ENCODE measurements around the gene SORT1. TPM values are rescaled to one million over a fixed set of nuclear protein-coding genes. Genes with fewer than 3 reads are reported as not detected.

Gene SORT1
- total and polyA plus RNA-seq, 2 of the 4 experiments (the other 2 are of a cell fraction), result 15.8 to 16.7 TPM

DNA sequence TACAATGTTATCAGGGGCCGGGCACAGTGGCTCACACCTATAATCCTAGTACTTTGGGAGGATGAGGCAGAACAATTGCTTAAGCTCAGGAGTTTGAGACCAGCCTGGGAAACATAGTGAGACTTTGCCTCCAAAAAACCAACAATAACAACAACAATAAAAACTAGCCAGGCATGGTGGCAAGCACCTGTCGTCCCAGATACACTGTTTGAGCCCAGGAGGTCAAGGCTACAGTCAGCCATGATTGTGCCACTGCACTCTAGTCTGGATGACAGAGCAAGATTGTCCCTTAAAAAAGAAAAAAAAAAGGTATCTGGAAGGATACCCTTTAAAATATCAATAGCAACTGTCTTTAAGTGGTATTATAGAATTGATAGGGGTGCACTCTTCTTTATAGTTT is 16.1 kb downstream of the SORT1 start:
- in situ Hi-C loops (cut with MboI; ENCODE audit: low sequenced_read_pairs), result no loop called here

More for the DNA sequence above, 16.1 kb downstream of the SORT1 start:
- H3K27ac ChIP-seq (ENCODE audit: insufficient read depth, low read length), result no peak overlapping the region
- no peak overlapping the region for H2AK9ac ChIP-seq (replicated peaks; ENCODE audit: low read depth, low read length, poor library complexity)
- intact Hi-C loops (cut with micrococcal nuclease) (no loop called here), dilution Hi-C loops (cut with HindIII; ENCODE audit: low sequenced_read_pairs, unreplicated experiment) (no loop called here)
- no peak overlapping the region for H3K4me2 ChIP-seq (ENCODE audit: low read depth, low read length)
- ChIA-PET CTCF (no interaction called here), POLR2A (ENCODE audit: unreplicated experiment) (no interaction called here)
- no peak overlapping the region for H3K4me3 ChIP-seq (ENCODE audit: insufficient read depth, low read depth, low read length)
- no TSS peak for BruUV-seq (replicated peaks)
- no peak overlapping the region for H3K4ac ChIP-seq (ENCODE audit: low read depth, low read length)
- no peak for TF ChIP-seq SMC3 (IDR thresholded peaks at IDR 0.05; ENCODE audit: low read depth, low read length)
- no peak for TF ChIP-seq RFX5 (IDR thresholded peaks at IDR 0.05; ENCODE audit: low read depth, low read length)
- no peak for TF ChIP-seq BHLHE40 (IDR thresholded peaks at IDR 0.05; ENCODE audit: low read depth, low read length)
- H4K8ac ChIP-seq (ENCODE audit: low read depth in 2 of 2, low read length in 2 of 2), result no peak overlapping the region
- H4K5ac ChIP-seq (ENCODE audit: low read depth, low read length), result no peak overlapping the region
- no peak overlapping the region for H2BK5ac ChIP-seq (ENCODE audit: low read depth, low read length, poor library complexity, severe bottlenecking)
- DNase-seq (no peak), ATAC-seq (ENCODE audit: low read depth) (no peak)
- H3K9me3 ChIP-seq (ENCODE audit: control insufficient read depth, insufficient read depth, low read length), result peaks cover 2% of the 10 kb centered on the region; the same call in 1 of the 2 replicates
- no peak overlapping the region for H3K9ac ChIP-seq (ENCODE audit: low read depth, low read length)
- H3K36me3 ChIP-seq (ENCODE audit: control insufficient read depth, insufficient read depth, low read length), result no peaks in the 10 kb centered on the region
- no peaks in the 10 kb centered on the region for H3K27me3 ChIP-seq (ENCODE audit: control insufficient read depth, insufficient read depth, low read length)
- H3K23ac ChIP-seq (ENCODE audit: low read depth, low read length), result no peak overlapping the region; the same call in 1 of the 2 replicates
- peaks cover 15% of the 10 kb centered on the region for H3K9me1 ChIP-seq (ENCODE audit: insufficient read depth, low read length)
- H2BK120ac ChIP-seq (ENCODE audit: low read depth, low read length), result no peak overlapping the region
- H2BK15ac ChIP-seq (ENCODE audit: low read depth, low read length), result no peak overlapping the region
- no peak overlapping the region for H3K56ac ChIP-seq (ENCODE audit: extremely low read depth, insufficient read depth, low read length)
- H3K14ac ChIP-seq (replicated peaks; ENCODE audit: low read depth, low read length), result no peak overlapping the region
- H3K18ac ChIP-seq (ENCODE audit: low read depth, low read length), result no peak overlapping the region
- H2AFZ ChIP-seq (replicated peaks; ENCODE audit: low read length, poor library complexity), result no peak overlapping the region
- H3K79me1 ChIP-seq (ENCODE audit: low read depth in 1 of 2, low read length in 2 of 2), result peaks cover 37 to 83% of the 10 kb centered on the region in 2 experiments
- H3K4me1 ChIP-seq (ENCODE audit: control insufficient read depth, insufficient read depth, low read length), result peaks cover 12% of the 10 kb centered on the region; the same call in 1 of the 2 replicates
- H4K20me1 ChIP-seq (ENCODE audit: insufficient read depth, low read length), result no peaks in the 10 kb centered on the region
- WGBS, 2 experiments (ENCODE audit: extremely low coverage in 2 of 2, insufficient read length in 1 of 2), result no CpG with 5 or more reads among the region's 2 CpGs
- no peak overlapping the region for H2AK5ac ChIP-seq (ENCODE audit: low read depth, low read length)
- H4K91ac ChIP-seq (ENCODE audit: insufficient read depth, low read depth, low read length), result no peak overlapping the region
- H2BK20ac ChIP-seq (ENCODE audit: low read depth, low read length), result no peak overlapping the region
